Stimulated activated CD4-positive, alpha-beta T cell treated with anti-CD3 and anti-CD28 coated beads, TNF-alpha, amount 100 ng/mL, for 1 hour (primary cell): ENCODE data around the gene NEUROG1.
"Not testable (repeated sequence)": the region's sequence is repeated elsewhere in the genome, so short reads cannot be mapped to it uniquely, and the experiment has no call there.

Source experiments
- DNase-seq, 3 donors: peaks; one replicate each; pipeline ENCODE4 v3.0.0-alpha.2; 2020; ENCODE audit warnings: low read depth in 3 of 3, low spot score in 1 of 3

NEUROG1 gene

DNA sequence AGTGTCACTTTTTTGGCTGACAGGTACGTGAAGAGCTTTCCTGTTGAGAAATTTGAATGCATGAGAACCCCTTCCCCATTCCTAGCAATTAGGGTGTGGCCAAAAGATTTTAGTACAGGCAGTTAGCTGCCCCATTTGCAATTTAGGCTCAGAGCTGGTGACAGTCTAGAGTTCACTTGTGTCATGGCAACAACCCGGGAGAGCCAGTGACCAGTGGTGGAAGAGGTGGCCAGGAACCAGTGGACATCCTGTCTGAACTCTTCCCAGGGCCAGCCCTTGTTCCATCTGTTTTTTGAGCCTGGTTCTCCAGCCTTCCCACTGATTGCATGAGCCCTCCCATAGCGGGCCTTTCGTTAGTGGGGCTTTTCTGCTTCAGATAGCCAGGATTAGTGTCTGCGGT lies 2.5 kb upstream of the NEUROG1 start:
- DNase-seq, result no peak

- no peak for DNase-seq
Observed at GRCh38 chr5:135537745-135538144, 2.0 kb upstream of the NEUROG1 start.

- no peak for DNase-seq
Observed at GRCh38 chr5:135537271-135537670, 1.5 kb upstream of the NEUROG1 start.

- no peak for DNase-seq
Observed at GRCh38 chr5:135535420-135535819, 344 bp downstream of the NEUROG1 start.

- no peak for DNase-seq
Observed at GRCh38 chr5:135534609-135535419, 950 bp downstream of the NEUROG1 start.

- DNase-seq, result no peak
Observed at GRCh38 chr5:135533794-135534193, 2.0 kb downstream of the NEUROG1 start.

- DNase-seq, result no peak
Observed at GRCh38 chr5:135533334-135533733, 2.4 kb downstream of the NEUROG1 start.

GRCh38 chr5:135529576-135529975 lies 6.2 kb downstream of the NEUROG1 start:
- DNase-seq, result not testable (repeated sequence)

DNA sequence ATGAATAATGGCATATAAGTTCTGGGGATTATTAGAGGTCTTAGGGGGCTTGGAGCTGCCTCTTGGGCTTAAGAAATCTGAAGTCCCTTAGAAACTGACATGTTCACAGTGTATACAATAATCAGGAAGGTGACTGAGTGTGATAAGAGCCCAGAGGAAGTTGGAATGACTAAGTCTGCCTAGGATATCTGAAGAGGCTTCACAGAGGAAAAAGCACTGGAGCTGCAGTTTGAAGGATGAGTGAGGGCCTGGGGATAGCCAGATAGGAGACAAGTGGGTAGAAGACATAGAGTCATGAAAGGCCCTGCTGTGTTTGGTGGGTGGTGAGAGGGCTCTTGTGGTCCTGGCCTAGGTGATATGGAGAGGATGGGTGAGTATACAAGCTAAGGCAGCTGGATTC lies 8.8 kb downstream of the NEUROG1 start:
- no peak for DNase-seq

- DNase-seq, result no peak
Observed at GRCh38 chr5:135521964-135522363, 13.8 kb downstream of the NEUROG1 start.

DNA sequence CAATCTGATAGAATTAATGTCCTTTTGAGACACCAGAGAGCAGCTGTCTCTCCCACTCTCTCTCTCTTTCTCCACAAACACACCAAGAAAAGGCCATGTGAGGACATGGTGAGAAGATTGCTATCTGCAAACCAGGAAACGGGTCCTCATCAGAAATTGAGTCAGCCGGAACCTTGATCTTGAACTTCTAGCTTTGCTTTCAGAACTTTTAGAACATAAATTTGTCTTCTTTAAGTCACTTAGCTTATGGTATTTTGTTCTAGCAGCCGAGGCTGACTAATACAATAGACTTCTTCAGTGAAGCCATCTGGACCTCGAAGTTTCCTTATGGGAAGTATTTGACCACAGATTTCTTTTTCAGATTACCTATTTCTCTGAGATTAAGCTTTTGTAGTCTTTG lies 18.1 kb downstream of the NEUROG1 start:
- DNase-seq, result no peak

- no peak for DNase-seq
Observed at GRCh38 chr5:135514116-135514515, 21.6 kb downstream of the NEUROG1 start.

DNA sequence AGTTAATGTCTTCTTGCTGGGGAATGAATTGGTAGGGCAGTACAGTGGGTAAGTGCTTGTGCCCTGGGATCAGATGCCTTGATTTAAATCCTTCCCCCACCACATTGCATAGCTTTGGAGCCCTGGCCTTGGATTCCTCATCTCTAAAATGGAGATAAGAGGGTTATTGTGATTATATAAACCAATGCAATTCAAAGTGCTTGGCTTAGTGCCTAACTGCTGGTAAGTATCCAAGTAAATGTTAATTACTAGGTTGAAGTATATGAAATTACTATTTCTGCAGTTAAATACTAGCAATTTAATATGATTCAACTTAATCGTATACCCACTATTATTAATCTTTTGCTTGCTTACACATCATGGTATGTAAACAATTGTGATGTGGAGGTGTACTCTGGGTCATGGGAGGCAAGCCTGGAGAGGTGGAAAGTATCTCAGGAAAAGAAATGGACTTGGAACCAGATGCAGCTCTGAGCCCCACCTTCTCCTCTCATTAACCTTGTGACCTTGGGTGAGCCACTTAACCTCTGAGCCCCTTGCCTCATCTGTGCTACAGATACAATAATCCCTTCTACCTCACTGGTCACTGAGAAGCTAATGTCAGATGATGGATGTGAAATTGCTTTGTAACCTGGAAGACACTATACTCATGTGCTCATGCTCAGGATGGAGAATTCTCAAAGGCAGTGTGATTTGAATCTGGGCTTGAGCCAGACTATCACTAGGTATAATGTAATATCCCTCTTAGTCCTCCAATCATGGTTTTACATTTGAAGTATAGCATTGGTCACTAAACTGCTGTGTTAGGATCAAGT lies 23.8 kb downstream of the NEUROG1 start:
- no peak for DNase-seq

DNA sequence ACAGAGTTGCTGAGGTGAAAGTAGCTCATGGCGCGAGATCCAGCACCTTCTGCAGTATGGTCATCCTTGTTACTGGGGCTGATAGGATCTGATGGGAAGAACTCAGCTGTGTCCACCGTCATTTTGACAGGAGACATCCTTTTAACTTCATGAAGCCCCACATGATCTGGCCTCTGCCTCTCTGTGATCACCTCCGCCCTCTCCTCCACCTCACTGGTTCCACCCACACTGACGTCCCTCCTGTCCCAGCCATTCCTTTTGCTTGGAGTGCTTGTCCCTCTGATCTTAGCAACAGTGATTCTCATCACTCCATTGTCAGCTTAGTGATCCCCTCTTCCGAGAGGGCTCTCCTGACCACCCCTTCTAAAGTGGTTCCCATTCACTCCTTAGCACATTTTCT lies 25.8 kb downstream of the NEUROG1 start:
- DNase-seq, result no peak

- no peak for DNase-seq
Observed at GRCh38 chr5:135508496-135509005, 27.2 kb downstream of the NEUROG1 start.

DNA sequence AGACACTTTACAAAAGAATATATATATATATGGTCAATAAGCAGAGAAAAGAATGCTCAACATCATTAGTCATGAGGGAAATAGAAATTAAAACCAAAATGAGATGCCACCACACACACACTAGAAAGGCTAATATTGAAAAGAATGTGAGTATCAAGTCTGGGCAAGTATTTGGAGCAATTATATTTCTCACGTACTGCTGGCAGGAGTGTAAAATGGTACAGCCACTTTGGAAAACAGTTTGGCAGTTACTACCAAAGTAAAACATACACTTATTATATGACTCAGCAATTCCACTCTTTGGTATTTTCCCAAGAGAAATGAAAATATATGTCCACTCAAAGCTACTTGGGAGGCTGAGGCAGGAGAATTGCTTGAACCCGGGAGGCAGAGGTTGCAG lies 29.8 kb downstream of the NEUROG1 start:
- no peak for DNase-seq

DNA sequence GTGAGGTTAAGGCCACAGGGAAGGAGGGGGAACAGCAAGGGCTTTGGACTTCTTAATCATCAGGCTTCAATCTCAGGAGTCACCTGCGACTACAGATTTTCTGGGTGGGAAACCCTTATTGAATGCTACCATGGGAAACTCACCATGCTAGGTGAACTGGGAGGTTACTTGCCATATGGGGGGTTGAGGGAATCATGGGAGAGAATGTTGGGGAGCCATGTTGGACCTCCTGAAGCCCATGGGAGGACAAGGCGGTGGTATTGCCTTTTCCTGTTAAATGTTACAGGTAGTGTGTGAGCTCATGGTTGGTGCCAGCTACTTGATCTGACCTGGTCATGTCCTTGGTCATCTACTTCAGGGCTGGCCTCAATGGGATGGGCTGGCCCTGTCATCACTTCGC lies 31.4 kb downstream of the NEUROG1 start:
- DNase-seq, result no peak

DNA sequence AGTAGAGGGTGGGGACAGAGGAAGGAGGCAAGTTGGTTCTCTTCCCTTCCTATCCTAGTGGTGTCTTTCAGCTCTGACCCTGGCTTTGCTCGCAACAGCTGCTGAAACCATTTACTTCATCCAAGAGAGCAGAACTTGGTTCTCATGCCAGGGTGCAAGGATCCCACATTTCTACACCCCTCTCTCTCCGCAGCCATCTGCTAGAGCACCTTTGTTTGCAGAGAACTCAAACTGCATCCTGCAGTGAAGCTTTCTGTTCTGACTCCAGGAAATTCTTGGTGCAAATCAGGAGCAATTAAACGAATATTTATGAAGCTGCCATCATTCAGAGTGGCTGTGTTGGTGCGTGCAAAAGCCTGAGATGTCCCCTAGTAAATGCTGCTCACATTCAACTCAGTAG lies 31.9 kb downstream of the NEUROG1 start:
- DNase-seq, result no peak

DNA sequence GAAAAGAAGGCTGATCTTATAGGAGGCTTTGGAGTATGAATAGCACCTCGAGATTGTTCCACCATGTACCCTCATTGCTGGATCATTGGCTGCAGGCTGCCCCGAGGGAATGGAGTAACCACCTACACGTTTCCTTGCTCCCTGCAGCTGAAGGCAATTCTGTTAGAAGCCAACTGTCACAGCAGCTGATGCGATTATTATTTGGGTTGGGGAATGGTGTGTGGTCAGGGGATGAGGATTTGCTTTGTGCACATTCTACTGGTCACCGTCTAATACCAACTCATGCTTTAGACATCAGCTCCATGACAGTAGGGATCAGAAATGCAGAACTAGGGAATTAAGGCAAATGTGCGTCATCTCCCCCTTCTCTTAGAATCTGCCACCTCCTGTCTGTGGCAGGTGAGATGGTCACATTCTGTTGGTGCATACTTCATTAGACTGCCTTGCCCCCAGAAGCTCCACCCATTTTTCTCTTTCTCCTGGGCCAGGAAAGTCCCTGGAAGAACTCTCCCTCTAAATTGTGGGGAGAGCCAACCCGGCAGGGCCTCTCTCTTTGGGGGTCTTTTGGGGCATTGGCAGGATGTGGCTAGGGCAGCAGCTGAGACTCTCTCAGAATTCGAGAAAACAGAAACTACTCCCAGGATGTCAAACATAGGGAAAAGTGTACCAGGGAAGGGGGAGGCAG lies 32.8 kb downstream of the NEUROG1 start:
- no peak for DNase-seq

- DNase-seq, result no peak
Observed at GRCh38 chr5:135501965-135502364, 33.8 kb downstream of the NEUROG1 start.

- DNase-seq, result no peak
Observed at GRCh38 chr5:135498637-135498995, 37.1 kb downstream of the NEUROG1 start.
